HCT116 (cell line): ENCODE measurements around the gene SLC26A9. TPM values are rescaled to one million over a fixed set of nuclear protein-coding genes. Genes with fewer than 3 reads are reported as not detected.

Experiments
- ATAC-seq: fragments of 200-7000 bp; cut with Tn5 transposase; 2 replicates; pipeline ENCODE4 v1.9.1; 2020; ENCODE audit warnings: mild to moderate bottlenecking, moderate library complexity
- BruUV-seq: library from RNA; stranded (reverse); fragments of 400-500 nt; replicated peaks from 2 replicates; lab custom pipeline; 2021; lab: Mats Ljungman, UMichigan
- CTCF ChIA-PET: fragments of 300-600 bp; sonication (Branson Sonifier 250); formaldehyde crosslinking; loops from one replicate; lab custom pipeline; 2021; ENCODE audit warnings: antibody characterized with exemption; lab: Charles Lee
- POLR2A ChIA-PET: fragments of 300-600, 350-600 bp; sonication (Branson Sonifier 250); formaldehyde crosslinking; loops from one replicate; lab custom pipeline; 2021; ENCODE audit warnings: antibody characterized with exemption; lab: Charles Lee
- RAD21 ChIA-PET, 2 experiments: fragments of 300-600 bp; sonication (Branson Sonifier 250); formaldehyde crosslinking; loops; one replicate each; lab custom pipeline; 2023; ENCODE audit warnings: low total read pairs in 2 of 2; ENCODE audit not compliant: uncharacterized antibody in 2 of 2, unreplicated experiment in 2 of 2, low non-redundant PET in 1 of 2; lab: Charles Lee
- DNase-seq: peaks from one replicate; pipeline ENCODE4 v3.0.0-alpha.2; 2010; ENCODE audit warnings: low read depth, low spot score
- H2AFZ ChIP-seq: fragments of 200-600 bp; shearing (Covaris generic), sonication (generic); 2 replicates; pipeline ENCODE4 v1.6.1; 2017; ENCODE audit warnings: low read depth, mixed run types, mixed read lengths, antibody characterized with exemption, low read length; ENCODE audit not compliant: poor library complexity, severe bottlenecking
- H3K27ac ChIP-seq: 2 replicates; pipeline ENCODE4 v1.5.1; 2012; ENCODE audit warnings: low read depth, low read length
- H3K27me3 ChIP-seq: fragments of 200-600 bp; sonication (generic); 2 replicates; pipeline ENCODE4 v1.6.1; 2016; ENCODE audit warnings: mixed run types, low read length, mixed read lengths; ENCODE audit not compliant: insufficient read depth
- H3K36me3 ChIP-seq, 2 experiments: fragments of 200-500 bp in 1 of 2; fragments of 200-600 bp in 1 of 2; sonication (Bioruptor generic) in 1 of 2; sonication (generic) in 1 of 2; 2 replicates each; pipeline versions ENCODE4 v1.5.1 to v1.6.1; 2014 to 2016; ENCODE audit warnings: low read length in 2 of 2, inconsistent platforms in 1 of 2, mixed read lengths in 1 of 2, mixed run types in 1 of 2; ENCODE audit not compliant: insufficient read depth in 2 of 2, control insufficient read depth in 1 of 2
- H3K4me1 ChIP-seq, 2 experiments: fragments of 200-600 bp in 1 of 2; sonication (generic) in 1 of 2; 2 replicates each; pipeline versions ENCODE4 v1.5.1 to v1.6.1; 2012 to 2017; ENCODE audit warnings: low read length in 2 of 2, inconsistent platforms in 1 of 2, mild to moderate bottlenecking in 1 of 2, mixed read lengths in 1 of 2, mixed run types in 1 of 2, moderate library complexity in 1 of 2; ENCODE audit not compliant: insufficient read depth in 2 of 2, control insufficient read depth in 1 of 2
- H3K4me2 ChIP-seq: fragments of 200-600 bp; sonication (generic); 2 replicates; pipeline ENCODE4 v1.6.1; 2017; ENCODE audit warnings: mixed run types, low read length, mixed read lengths
- H3K4me3 ChIP-seq, 2 experiments: fragments of 200-600 bp in 1 of 2; sonication (generic) in 1 of 2; replicated peaks in 1 of 2; 2 replicates each; pipeline ENCODE4 v1.5.1; 2011 to 2016; ENCODE audit warnings: low read length in 2 of 2, control low read depth in 1 of 2, low read depth in 1 of 2, mild to moderate bottlenecking in 1 of 2, mixed read lengths in 1 of 2, mixed run types in 1 of 2
- H3K79me2 ChIP-seq: fragments of 200-600 bp; sonication (generic); 2 replicates; pipeline ENCODE4 v1.6.1; 2017; ENCODE audit warnings: mild to moderate bottlenecking, mixed run types, low read length, moderate library complexity, mixed read lengths; ENCODE audit not compliant: insufficient read depth
- H3K9ac ChIP-seq: fragments of 200-600 bp; sonication (generic); 2 replicates; pipeline ENCODE4 v1.6.1; 2016; ENCODE audit warnings: low read length, mixed read lengths
- H3K9me2 ChIP-seq: fragments of 200-600 bp; sonication (generic), shearing (Covaris generic); 2 replicates; pipeline ENCODE4 v1.6.1; 2017; ENCODE audit warnings: mixed run types, mild to moderate bottlenecking, moderate library complexity; ENCODE audit not compliant: insufficient read depth
- H3K9me3 ChIP-seq, 2 experiments: fragments of 200-500 bp in 1 of 2; fragments of 200-600 bp in 1 of 2; sonication (Bioruptor generic) in 1 of 2; sonication (generic) in 1 of 2; 2 replicates each; pipeline ENCODE4 v1.6.1; 2014 to 2017; ENCODE audit warnings: low read length in 2 of 2, mixed read lengths in 2 of 2, inconsistent platforms in 1 of 2, low read depth in 1 of 2, mild to moderate bottlenecking in 1 of 2, mixed run types in 1 of 2, moderate library complexity in 1 of 2; ENCODE audit not compliant: control insufficient read depth in 1 of 2, insufficient read depth in 1 of 2
- H4K20me1 ChIP-seq: fragments of 200-600 bp; sonication (generic), shearing (Covaris generic); 2 replicates; pipeline ENCODE4 v1.6.1; 2017; ENCODE audit warnings: mixed run types, mild to moderate bottlenecking, moderate library complexity; ENCODE audit not compliant: insufficient read depth
- CBX3 ChIP-seq: IDR thresholded peaks from 2 replicates; pipeline ENCODE4 v1.6.1; 2012; ENCODE audit warnings: low read depth
- CTCF ChIP-seq, 3 experiments: fragments of 200-600 bp in 1 of 3; sonication (generic) in 1 of 3; IDR thresholded peaks in 2 of 3; conservative IDR thresholded peaks in 1 of 3; 2 replicates each; pipeline ENCODE4 v1.5.1; 2012 to 2017; ENCODE audit warnings: low read depth in 2 of 3, low read length in 2 of 3, antibody characterized with exemption in 1 of 3, borderline replicate concordance in 1 of 3, control low read depth in 1 of 3, mild to moderate bottlenecking in 1 of 3, mixed read lengths in 1 of 3, mixed run types in 1 of 3, moderate library complexity in 1 of 3; ENCODE audit not compliant: insufficient read depth in 1 of 3
- EGR1 ChIP-seq: IDR thresholded peaks from 2 replicates; pipeline ENCODE4 v1.6.1; 2012; ENCODE audit warnings: low read depth
- ELF1 ChIP-seq: IDR thresholded peaks from 2 replicates; pipeline ENCODE4 v1.6.1; 2012; ENCODE audit warnings: low read depth, borderline replicate concordance
- EZH2 ChIP-seq: fragments of 200-600 bp; sonication (generic); IDR thresholded peaks from 2 replicates; pipeline ENCODE4 v1.6.1; 2017; ENCODE audit warnings: antibody characterized with exemption, mixed run types
- EZH2phosphoT487 ChIP-seq: fragments of 200-600 bp; IDR thresholded peaks from 2 replicates; pipeline ENCODE4 v1.6.1; 2018; ENCODE audit warnings: antibody characterized with exemption, borderline replicate concordance
- FOSL1 ChIP-seq: IDR thresholded peaks from 2 replicates; pipeline ENCODE4 v1.6.1; 2012; ENCODE audit warnings: low read depth
- JUND ChIP-seq: IDR thresholded peaks from 2 replicates; pipeline ENCODE4 v1.6.1; 2012
- MAX ChIP-seq: IDR thresholded peaks from 2 replicates; pipeline ENCODE4 v1.6.1; 2012
- POLR2A ChIP-seq: IDR thresholded peaks from 2 replicates; pipeline ENCODE4 v1.7.0; 2011; ENCODE audit warnings: borderline replicate concordance; ENCODE audit not compliant: insufficient read depth, insufficient read length; ENCODE audit errors: extremely low read depth
- POLR2AphosphoS5 ChIP-seq: IDR thresholded peaks from 2 replicates; pipeline ENCODE4 v1.6.1; 2011; ENCODE audit warnings: mild to moderate bottlenecking, low read depth, low read length, moderate library complexity
- RAD21 ChIP-seq: IDR thresholded peaks from 2 replicates; pipeline ENCODE4 v1.6.1; 2012; ENCODE audit warnings: low read depth, mild to moderate bottlenecking
- SIN3A ChIP-seq: IDR thresholded peaks from 2 replicates; pipeline ENCODE4 v1.6.1; 2012; ENCODE audit warnings: low read depth
- SP1 ChIP-seq: IDR thresholded peaks from 2 replicates; pipeline ENCODE4 v1.6.1; 2012; ENCODE audit warnings: low read depth
- SRF ChIP-seq: IDR thresholded peaks from 2 replicates; pipeline ENCODE4 v1.6.1; 2012; ENCODE audit warnings: low read depth
- ZBTB33 ChIP-seq: IDR thresholded peaks from 2 replicates; pipeline ENCODE4 v1.6.1; 2011; ENCODE audit warnings: mild to moderate bottlenecking, low read length, moderate library complexity; ENCODE audit not compliant: insufficient replicate concordance; ENCODE audit errors: extremely low read depth
- ZFX ChIP-seq: fragments of 450-650 bp; IDR thresholded peaks from 2 replicates; pipeline ENCODE4 v1.6.1; 2017
- ZNF274 ChIP-seq: fragments of 200-500 bp; sonication (Bioruptor generic); IDR thresholded peaks from 2 replicates; pipeline ENCODE4 v1.6.1; 2014; ENCODE audit warnings: mild to moderate bottlenecking, low read depth, low read length, inconsistent platforms
- intact Hi-C: fragments of 100-400 bp; cut with micrococcal nuclease; formaldehyde crosslinking; loops from 2 replicates; pipeline ENCODE4 v1.10.0; 2022
- total RNA-seq: library from RNA; stranded (reverse); gene quantifications from one replicate; pipeline ENCODE4 v1.2.1, GENCODE V29; 2021; ENCODE audit not compliant: unreplicated experiment
- TF ChIP-seq, protein P1 (sequence below): IDR thresholded peaks from 2 replicates; pipeline ENCODE4 v1.6.1; 2012; ENCODE audit warnings: low read depth
- TF ChIP-seq, protein P2 (sequence below): IDR thresholded peaks from 2 replicates; pipeline ENCODE4 v1.6.1; 2012

Gene SLC26A9
- total RNA-seq, 1 experiment from 2014 or later, result not detected

DNA sequence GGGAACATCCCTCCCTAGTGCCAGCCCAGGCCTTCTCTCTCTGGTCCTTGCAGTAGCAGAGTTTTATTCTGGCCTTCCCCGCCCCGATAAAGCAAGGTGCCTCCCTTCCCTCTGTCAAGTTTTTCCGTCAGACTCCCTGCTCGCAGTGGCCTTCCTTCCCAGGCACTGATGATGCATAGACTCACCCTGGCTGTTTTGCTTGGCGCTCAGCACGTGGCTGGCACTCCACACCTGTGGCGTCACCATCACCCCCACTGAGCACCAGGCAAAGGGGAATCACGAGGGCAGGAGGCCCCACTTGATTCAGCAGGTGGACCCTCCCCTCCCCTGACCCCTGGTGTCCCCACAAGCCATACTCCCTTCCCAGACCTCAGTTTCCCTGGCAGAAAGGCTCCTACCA is 7.4 kb downstream of the SLC26A9 start (continued):
- no peak for TF ChIP-seq MAX
- no peak for TF ChIP-seq POLR2AphosphoS5
- TF ChIP-seq ELF1, result no peak

DNA sequence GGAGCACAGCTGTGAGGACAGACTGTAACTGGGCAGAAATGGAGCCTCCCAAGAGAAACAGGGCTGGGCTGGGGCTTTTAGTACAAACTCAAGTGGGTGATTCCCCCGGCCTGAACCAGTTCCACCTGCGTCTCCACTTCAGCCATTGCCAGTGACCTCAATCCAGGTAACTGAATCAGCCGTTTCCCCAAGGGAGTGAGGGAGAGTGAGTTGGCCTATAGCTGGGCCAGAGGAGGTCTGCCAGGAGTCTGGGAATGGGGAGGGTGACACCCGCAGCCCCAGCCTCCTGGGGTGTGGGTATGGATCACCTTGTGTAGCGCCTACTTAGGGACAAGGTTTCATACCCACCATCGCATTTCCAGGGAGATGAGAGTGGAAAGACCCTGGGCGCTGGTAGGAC is 8.5 kb downstream of the SLC26A9 start:
- H3K36me3 ChIP-seq, result no peaks in the 10 kb centered on the region
- ChIA-PET RAD21 (no interaction called here), POLR2A (no interaction called here), CTCF (no interaction called here)
- peaks cover 7 to 32% of the 10 kb centered on the region in 2 experiments for H3K4me1 ChIP-seq
- no peak for DNase-seq
- H2AFZ ChIP-seq, result no peak overlapping the region
- no peak overlapping the region for H3K27ac ChIP-seq
- no peaks in the 10 kb centered on the region for H4K20me1 ChIP-seq
- no peak overlapping the region for H3K4me3 ChIP-seq
- no peak overlapping the region for H3K4me2 ChIP-seq
- H3K9me2 ChIP-seq, result no peaks in the 10 kb centered on the region
- intact Hi-C loops, result no loop called here
- no peak for TF ChIP-seq POLR2A
- TF ChIP-seq, protein P1, sequence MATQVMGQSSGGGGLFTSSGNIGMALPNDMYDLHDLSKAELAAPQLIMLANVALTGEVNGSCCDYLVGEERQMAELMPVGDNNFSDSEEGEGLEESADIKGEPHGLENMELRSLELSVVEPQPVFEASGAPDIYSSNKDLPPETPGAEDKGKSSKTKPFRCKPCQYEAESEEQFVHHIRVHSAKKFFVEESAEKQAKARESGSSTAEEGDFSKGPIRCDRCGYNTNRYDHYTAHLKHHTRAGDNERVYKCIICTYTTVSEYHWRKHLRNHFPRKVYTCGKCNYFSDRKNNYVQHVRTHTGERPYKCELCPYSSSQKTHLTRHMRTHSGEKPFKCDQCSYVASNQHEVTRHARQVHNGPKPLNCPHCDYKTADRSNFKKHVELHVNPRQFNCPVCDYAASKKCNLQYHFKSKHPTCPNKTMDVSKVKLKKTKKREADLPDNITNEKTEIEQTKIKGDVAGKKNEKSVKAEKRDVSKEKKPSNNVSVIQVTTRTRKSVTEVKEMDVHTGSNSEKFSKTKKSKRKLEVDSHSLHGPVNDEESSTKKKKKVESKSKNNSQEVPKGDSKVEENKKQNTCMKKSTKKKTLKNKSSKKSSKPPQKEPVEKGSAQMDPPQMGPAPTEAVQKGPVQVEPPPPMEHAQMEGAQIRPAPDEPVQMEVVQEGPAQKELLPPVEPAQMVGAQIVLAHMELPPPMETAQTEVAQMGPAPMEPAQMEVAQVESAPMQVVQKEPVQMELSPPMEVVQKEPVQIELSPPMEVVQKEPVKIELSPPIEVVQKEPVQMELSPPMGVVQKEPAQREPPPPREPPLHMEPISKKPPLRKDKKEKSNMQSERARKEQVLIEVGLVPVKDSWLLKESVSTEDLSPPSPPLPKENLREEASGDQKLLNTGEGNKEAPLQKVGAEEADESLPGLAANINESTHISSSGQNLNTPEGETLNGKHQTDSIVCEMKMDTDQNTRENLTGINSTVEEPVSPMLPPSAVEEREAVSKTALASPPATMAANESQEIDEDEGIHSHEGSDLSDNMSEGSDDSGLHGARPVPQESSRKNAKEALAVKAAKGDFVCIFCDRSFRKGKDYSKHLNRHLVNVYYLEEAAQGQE, result no peak
- no peak for TF ChIP-seq POLR2AphosphoS5
- no peak for TF ChIP-seq CBX3
- TF ChIP-seq CTCF (IDR thresholded peaks at IDR 0.05 in 2 of 3, conservative IDR thresholded peaks at IDR 0.05 in 1 of 3; ENCODE audit: borderline replicate concordance in 1 of 3, insufficient read depth in 1 of 3, low read depth in 2 of 3, low read length in 2 of 3), result no peak
- TF ChIP-seq JUND, result no peak
- no peak for TF ChIP-seq ZBTB33
- no peak for TF ChIP-seq SIN3A
- no peak for TF ChIP-seq EZH2phosphoT487
- no peak for TF ChIP-seq SRF
- no peak for TF ChIP-seq MAX
- no peak for TF ChIP-seq ZNF274
- no peak for TF ChIP-seq EGR1
- no peak for TF ChIP-seq RAD21
- no peak for TF ChIP-seq ELF1
- TF ChIP-seq EZH2, result no peak
- TF ChIP-seq, protein P2, sequence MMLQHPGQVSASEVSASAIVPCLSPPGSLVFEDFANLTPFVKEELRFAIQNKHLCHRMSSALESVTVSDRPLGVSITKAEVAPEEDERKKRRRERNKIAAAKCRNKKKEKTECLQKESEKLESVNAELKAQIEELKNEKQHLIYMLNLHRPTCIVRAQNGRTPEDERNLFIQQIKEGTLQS, result no peak
- no peak for TF ChIP-seq SP1
- no peak for TF ChIP-seq FOSL1
- TF ChIP-seq ZFX, result no peak
- H3K79me2 ChIP-seq, result no peaks in the 10 kb centered on the region
- no TSS peak for BruUV-seq
- H3K9ac ChIP-seq, result no peak overlapping the region
- no peak for ATAC-seq
- H3K27me3 ChIP-seq, result no peaks in the 10 kb centered on the region
- H3K9me3 ChIP-seq, result no peaks in the 10 kb centered on the region
